GM10248 (cell line): Measurements from ENCODE around the gene IMMP1L.

Experiments used
- CTCF ChIA-PET: fragments of 300-600 bp; sonication (Branson Sonifier 250); formaldehyde crosslinking; extraction: SDS; loops from one replicate; lab custom pipeline; 2021; ENCODE audit warnings: antibody characterized with exemption; lab: Yijun Ruan, JAX
- POLR2A ChIA-PET: fragments of 350-650 bp; sonication (Branson Sonifier 250); formaldehyde crosslinking; extraction: SDS; loops from one replicate; lab custom pipeline; 2020; ENCODE audit warnings: antibody characterized with exemption; lab: Yijun Ruan, JAX
- DNase-seq: peaks from one replicate; pipeline ENCODE4 v3.0.0; 2012; ENCODE audit errors: extremely low spot score
- CTCF ChIP-seq: IDR thresholded peaks from 2 replicates; pipeline ENCODE4 v1.5.1; 2012; ENCODE audit warnings: mild to moderate bottlenecking, low read depth; ENCODE audit errors: extremely low read depth, missing control alignments, control extremely low read depth

The IMMP1L gene

GRCh38 chr11:31408201-31408600, 101.2 kb downstream of the IMMP1L start:
- POLR2A ChIA-PET, result no interaction called here
- DNase-seq, result no peak

GRCh38 chr11:31404614-31405013, 104.8 kb downstream of the IMMP1L start:
- no peak for DNase-seq
- CTCF ChIA-PET, result interaction anchor here (1.4 to 2.9 kb wide), 3 partner anchors 9 to 553 kb away, joined by 3 to 9 read pairs (median 4); no protein-coding TSS in a partner anchor
- no peak for TF ChIP-seq CTCF
- POLR2A ChIA-PET, result no interaction called here

More at GRCh38 chr11:31408201-31408600, 101.2 kb downstream of the IMMP1L start:
- CTCF ChIA-PET, result interaction anchor here (1.1 kb wide), 1 partner anchor 10 kb away, joined by 3 read pairs; no protein-coding TSS in a partner anchor
- TF ChIP-seq CTCF, result no peak

- peak; percentile 37 for TF ChIP-seq CTCF
- POLR2A ChIA-PET, result no interaction called here
- DNase-seq, result peak; percentile 21
- CTCF ChIA-PET, result interaction anchor here (0.7 to 2.6 kb wide), 9 partner anchors 9 to 772 kb away, joined by 3 to 21 read pairs (median 3); no protein-coding TSS in a partner anchor
These were observed 112.1 kb downstream of the IMMP1L start for GRCh38 chr11:31397239-31397834.

GRCh38 chr11:31387379-31387778, 122.0 kb downstream of the IMMP1L start:
- no peak for DNase-seq
- TF ChIP-seq CTCF, result no peak
- POLR2A ChIA-PET, result no interaction called here
- CTCF ChIA-PET, result no interaction called here

- ChIA-PET POLR2A (no interaction called here), CTCF (interaction anchor here (1.1 to 1.9 kb wide), 2 partner anchors 13 to 18 kb away, joined by 3 to 6 read pairs; no protein-coding TSS in a partner anchor)
- DNase-seq, result no peak
- no peak for TF ChIP-seq CTCF
These were observed 126.3 kb downstream of the IMMP1L start for GRCh38 chr11:31383116-31383515.
